Measurements from ENCODE around the gene RAPGEF1.
"Not testable (repeated sequence)": the region's sequence is repeated elsewhere in the genome, so short reads cannot be mapped to it uniquely, and the experiment has no call there.

Gene RAPGEF1

GRCh38 chr9:131693651-131694597 lies 46.0 kb downstream of the RAPGEF1 start:
- FAIRE-seq (no peak), DNase-seq (ENCODE audit: insufficient read length, low spot score) (no peak)

- FAIRE-seq (no peak), DNase-seq (ENCODE audit: insufficient read length, low spot score) (no peak)
These were observed 47.0 kb downstream of the RAPGEF1 start for GRCh38 chr9:131692612-131693562.

GRCh38 chr9:131691969-131692611 lies 47.8 kb downstream of the RAPGEF1 start:
- FAIRE-seq (no peak), DNase-seq (ENCODE audit: insufficient read length, low spot score) (no peak)

GRCh38 chr9:131690941-131691573 lies 48.8 kb downstream of the RAPGEF1 start:
- DNase-seq (ENCODE audit: insufficient read length, low spot score) (no peak), FAIRE-seq (no peak)

GRCh38 chr9:131690462-131690861 lies 49.4 kb downstream of the RAPGEF1 start:
- no peak for DNase-seq (ENCODE audit: insufficient read length, low spot score)
- no peak for FAIRE-seq

- FAIRE-seq: no peak
These were observed 51.5 kb downstream of the RAPGEF1 start for GRCh38 chr9:131688377-131688776.

GRCh38 chr9:131685753-131686706 lies 53.8 kb downstream of the RAPGEF1 start:
- DNase-seq (ENCODE audit: insufficient read length, low spot score): no peak
- FAIRE-seq: no peak

More at GRCh38 chr9:131688377-131688776, 51.5 kb downstream of the RAPGEF1 start:
- DNase-seq (ENCODE audit: insufficient read length, low spot score): no peak

- DNase-seq (ENCODE audit: insufficient read length, low spot score); FAIRE-seq: not testable (repeated sequence)
These were observed 56.8 kb downstream of the RAPGEF1 start for GRCh38 chr9:131683094-131683493.

- FAIRE-seq: no peak
- DNase-seq (ENCODE audit: insufficient read length, low spot score): no peak
These were observed 57.6 kb downstream of the RAPGEF1 start for GRCh38 chr9:131682261-131682660.

GRCh38 chr9:131681826-131682225 lies 58.0 kb downstream of the RAPGEF1 start:
- not testable (repeated sequence) for DNase-seq (ENCODE audit: insufficient read length, low spot score)

GRCh38 chr9:131681108-131681507 lies 58.8 kb downstream of the RAPGEF1 start:
- not testable (repeated sequence) for DNase-seq (ENCODE audit: insufficient read length, low spot score)

More at GRCh38 chr9:131681826-131682225, 58.0 kb downstream of the RAPGEF1 start:
- not testable (repeated sequence) for FAIRE-seq

GRCh38 chr9:131679261-131680020 lies 60.4 kb downstream of the RAPGEF1 start:
- no peak for FAIRE-seq
- DNase-seq (ENCODE audit: insufficient read length, low spot score): no peak

More at GRCh38 chr9:131681108-131681507, 58.8 kb downstream of the RAPGEF1 start:
- FAIRE-seq: not testable (repeated sequence)

- FAIRE-seq (no peak), DNase-seq (ENCODE audit: insufficient read length, low spot score) (peak; percentile 83)
These were observed 61.3 kb downstream of the RAPGEF1 start for GRCh38 chr9:131678499-131679111.

GRCh38 chr9:131677444-131678180 lies 62.3 kb downstream of the RAPGEF1 start:
- DNase-seq (ENCODE audit: insufficient read length, low spot score): no peak
- FAIRE-seq: no peak

- FAIRE-seq: no peak
- no peak for DNase-seq (ENCODE audit: insufficient read length, low spot score)
These were observed 62.8 kb downstream of the RAPGEF1 start for GRCh38 chr9:131677049-131677443.

- FAIRE-seq (no peak), DNase-seq (ENCODE audit: insufficient read length, low spot score) (no peak)
These were observed 63.4 kb downstream of the RAPGEF1 start for GRCh38 chr9:131676431-131676972.

All from HTR-8/SVneo (cell line).